HepG2 (cell line): ENCODE measurements around the gene TEX261. TPM values are rescaled to one million over a fixed set of nuclear protein-coding genes. Genes with fewer than 3 reads are reported as not detected.

ENCODE experiments used
- BRF2 ChIP-seq: sonication (generic); formaldehyde crosslinking; IDR thresholded peaks from 2 replicates; pipeline ENCODE4 v1.8.1; 2022; ENCODE audit warnings: mild to moderate bottlenecking, missing genetic modification reagents
- CBFB ChIP-seq: sonication (generic); formaldehyde crosslinking; IDR thresholded peaks from 2 replicates; pipeline ENCODE4 v1.4.0; 2020; ENCODE audit warnings: missing genetic modification reagents
- ETV5 ChIP-seq: IDR thresholded peaks from 2 replicates; pipeline ENCODE4 v1.6.1; 2018; ENCODE audit warnings: missing biosample characterization, missing genetic modification reagents, inconsistent platforms, borderline replicate concordance
- GABPA ChIP-seq, 2 experiments: IDR thresholded peaks; 2 replicates each; pipeline ENCODE4 v1.6.1; 2011 to 2016; ENCODE audit warnings: low read depth in 2 of 2, low read length in 1 of 2, missing biosample characterization in 1 of 2, missing genetic modification characterization in 1 of 2
- HOXA3 ChIP-seq: sonication (generic); formaldehyde crosslinking; IDR thresholded peaks from 2 replicates; pipeline ENCODE4 v1.5.0; 2020; ENCODE audit warnings: missing genetic modification reagents
- KLF6 ChIP-seq: IDR thresholded peaks from 2 replicates; pipeline ENCODE4 v1.8.0; 2016; ENCODE audit warnings: missing biosample characterization, missing genetic modification reagents
- PATZ1 ChIP-seq: sonication (generic); formaldehyde crosslinking; IDR thresholded peaks from 2 replicates; pipeline ENCODE4 v1.4.0; 2020; ENCODE audit warnings: missing genetic modification reagents
- REST ChIP-seq, 2 experiments: IDR thresholded peaks; 2 replicates each; pipeline ENCODE4 v1.6.1; 2011 to 2012; ENCODE audit warnings: low read length in 2 of 2, borderline replicate concordance in 1 of 2, low read depth in 1 of 2, mild to moderate bottlenecking in 1 of 2, moderate library complexity in 1 of 2
- SPEN ChIP-seq: sonication (generic); formaldehyde crosslinking; IDR thresholded peaks from 2 replicates; pipeline ENCODE4 v1.5.1; 2020; ENCODE audit warnings: low read depth, mild to moderate bottlenecking, missing genetic modification reagents
- TARDBP ChIP-seq: sonication (generic); formaldehyde crosslinking; IDR thresholded peaks from 2 replicates; pipeline ENCODE4 v1.8.0; 2022; ENCODE audit warnings: mild to moderate bottlenecking, missing genetic modification reagents
- TERF1 ChIP-seq: sonication (generic); formaldehyde crosslinking; IDR thresholded peaks from 2 replicates; pipeline ENCODE4 v1.8.0; 2022; ENCODE audit warnings: mild to moderate bottlenecking, missing genetic modification reagents, moderate library complexity
- TGIF2 ChIP-seq: IDR thresholded peaks from 2 replicates; pipeline ENCODE4 v1.6.1; 2016; ENCODE audit warnings: control low read depth, missing compliant biosample characterization
- YEATS2 ChIP-seq: sonication (generic); formaldehyde crosslinking; IDR thresholded peaks from 2 replicates; pipeline ENCODE4 v1.4.0; 2020; ENCODE audit warnings: missing genetic modification reagents, borderline replicate concordance
- ZNF343 ChIP-seq: sonication (generic); formaldehyde crosslinking; IDR thresholded peaks from 2 replicates; pipeline ENCODE4 v1.4.0; 2020; ENCODE audit warnings: mild to moderate bottlenecking, missing genetic modification reagents
- ZNF414 ChIP-seq: sonication (generic); formaldehyde crosslinking; IDR thresholded peaks from 2 replicates; pipeline ENCODE4 v1.5.0; 2020; ENCODE audit warnings: missing genetic modification reagents
- ZNF510 ChIP-seq: sonication (generic); formaldehyde crosslinking; IDR thresholded peaks from 2 replicates; pipeline ENCODE4 v1.4.0; 2020; ENCODE audit warnings: low read depth, mild to moderate bottlenecking, missing genetic modification reagents
- ZNF619 ChIP-seq: sonication (generic); formaldehyde crosslinking; IDR thresholded peaks from 2 replicates; pipeline ENCODE4 v1.4.0; 2020; ENCODE audit warnings: mild to moderate bottlenecking, missing genetic modification reagents
- ZNF782 ChIP-seq: sonication (generic); formaldehyde crosslinking; IDR thresholded peaks from 2 replicates; pipeline ENCODE4 v1.4.0; 2020; ENCODE audit warnings: missing genetic modification reagents, mild to moderate bottlenecking, borderline replicate concordance
- ZNF83 ChIP-seq: sonication (generic); formaldehyde crosslinking; IDR thresholded peaks from 2 replicates; pipeline ENCODE4 v1.4.0; 2020; ENCODE audit warnings: missing genetic modification reagents, mild to moderate bottlenecking, borderline replicate concordance
- polyA plus RNA-seq, 8 experiments: library from polyadenylated mRNA; depleted of rRNA in 3 of 8; stranded (reverse) in 7 of 8; unstranded in 1 of 8; fragments of >200 nt; fragmentation: Illumina TruSeq in 4 of 8; extraction: Trizol in 4 of 8; gene quantifications; 2 replicates each; pipeline versions ENCODE4 v1.2.1 to v1.2.3, GENCODE V29; 2011 to 2016; ENCODE audit warnings: low read depth in 4 of 8, missing spikeins in 1 of 8, mixed read lengths in 1 of 8; ENCODE audit not compliant: insufficient read depth in 1 of 8
- total RNA-seq, 5 experiments: library from RNA; depleted of rRNA; stranded (reverse); fragments of >200 nt; fragmentation: Illumina TruSeq; extraction: Trizol; gene quantifications; 2 replicates each; pipeline ENCODE4 v1.2.3, GENCODE V29; 2016; ENCODE audit warnings: low read depth in 1 of 5

Gene TEX261
- total and polyA plus RNA-seq, 2 of the 13 experiments (the other 11 are each of a cell fraction or from before 2014, with no cell fraction given): 43.8 to 78.7 TPM

- TF ChIP-seq REST (IDR thresholded peaks at IDR 0.05; ENCODE audit: borderline replicate concordance in 1 of 2, low read depth in 1 of 2, low read length in 2 of 2): no peak
- no peak for TF ChIP-seq TERF1
- TF ChIP-seq SPEN (CRISPR knock-in tag): peak; percentile 96
- 0 out of 2 replicates have a peak, but pooled peaks have one; percentile 65 for TF ChIP-seq BRF2 (CRISPR knock-in tag)
- no peak; the same call in 1 of the 2 replicates for TF ChIP-seq ZNF414 (CRISPR knock-in tag)
- 0 out of 2 replicates have a peak, but pooled peaks have one; percentile 39 for TF ChIP-seq KLF6 (CRISPR knock-in tag)
- peak; percentile 49; the same call in 1 of the 2 replicates for TF ChIP-seq ZNF510 (CRISPR knock-in tag)
- TF ChIP-seq HOXA3 (CRISPR knock-in tag): peak; percentile 82; the same call in 1 of the 2 replicates
- TF ChIP-seq YEATS2: peak; percentile 70; the same call in 1 of the 2 replicates
- TF ChIP-seq GABPA (IDR thresholded peaks at IDR 0.05; ENCODE audit: low read depth, low read length): no peak
- 0 out of 2 replicates have a peak, but pooled peaks have one; percentile 34 for TF ChIP-seq GABPA (CRISPR knock-in tag; IDR thresholded peaks at IDR 0.05; ENCODE audit: low read depth)
- TF ChIP-seq ZNF619 (CRISPR knock-in tag): 0 out of 2 replicates have a peak, but pooled peaks have one; percentile 90
- peak; percentile 83; the same call in 1 of the 2 replicates for TF ChIP-seq ZNF83 (CRISPR knock-in tag)
- TF ChIP-seq ETV5: peak; percentile 11
- TF ChIP-seq ZNF782 (CRISPR knock-in tag): 0 out of 2 replicates have a peak, but pooled peaks have one; percentile 8
- TF ChIP-seq PATZ1: peak; percentile 76
- TF ChIP-seq CBFB (CRISPR knock-in tag): peak; percentile 82
- no peak for TF ChIP-seq TGIF2 (CRISPR knock-in tag)
- no peak for TF ChIP-seq ZNF343 (CRISPR knock-in tag)
- peak; percentile 84 for TF ChIP-seq TARDBP
These were observed at the start of gene TEX261 (continued) for GRCh38 chr2:70994699-70995425.
